Astrocyte of the cerebellum (primary cell): ENCODE measurements around the gene REL.

Source experiments
- DNase-seq: peaks from one replicate; pipeline ENCODE4 v3.0.0-alpha.2; 2011; ENCODE audit warnings: low read depth
- H3K4me3 ChIP-seq: 2 replicates; pipeline ENCODE4 v1.5.1; 2011; ENCODE audit warnings: mild to moderate bottlenecking, low read depth, low read length, moderate library complexity
- CTCF ChIP-seq: IDR thresholded peaks from 2 replicates; pipeline ENCODE4 v1.5.1; 2012; ENCODE audit warnings: low read length, low read depth, moderate library complexity, mild to moderate bottlenecking; ENCODE audit errors: missing control alignments
- in situ Hi-C: cut with HindIII; loops from 2 replicates; pipeline ENCODE4 v1.10.0; 2017; ENCODE audit warnings: low sequenced_read_pairs

REL gene

GRCh38 chr2:60838481-60838880 lies 42.9 kb upstream of the REL start:
- H3K4me3 ChIP-seq: no peak overlapping the region
- in situ Hi-C loops: no loop called here
- no peak for TF ChIP-seq CTCF
- DNase-seq: no peak

- DNase-seq: no peak
- in situ Hi-C loops: no loop called here
- TF ChIP-seq CTCF: no peak
These were observed 42.1 kb upstream of the REL start for GRCh38 chr2:60839126-60839813.

DNA sequence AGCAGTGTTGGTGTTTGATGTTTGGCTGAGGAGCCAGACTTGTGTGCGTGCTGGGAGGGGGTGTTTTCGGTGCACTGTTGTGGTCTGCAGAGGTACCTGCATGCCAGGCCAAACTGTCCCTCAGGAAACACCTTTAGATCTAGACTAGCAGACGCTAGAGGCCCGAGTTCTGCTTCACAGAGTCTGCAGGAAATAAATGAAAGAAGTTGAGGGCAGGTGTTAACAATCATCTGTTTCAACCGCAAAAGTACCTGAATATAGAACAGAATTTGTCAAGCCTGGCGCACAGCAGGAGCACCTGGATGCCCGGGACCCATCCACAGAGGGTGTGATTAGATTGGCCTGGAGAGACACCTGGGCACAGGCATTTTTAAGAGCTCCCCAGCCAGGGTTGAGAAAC lies 40.5 kb upstream of the REL start:
- no peak for TF ChIP-seq CTCF
- in situ Hi-C loops: no loop called here
- no peak for DNase-seq
- H3K4me3 ChIP-seq: no peak overlapping the region

More at GRCh38 chr2:60839126-60839813, 42.1 kb upstream of the REL start:
- no peak overlapping the region for H3K4me3 ChIP-seq

DNA sequence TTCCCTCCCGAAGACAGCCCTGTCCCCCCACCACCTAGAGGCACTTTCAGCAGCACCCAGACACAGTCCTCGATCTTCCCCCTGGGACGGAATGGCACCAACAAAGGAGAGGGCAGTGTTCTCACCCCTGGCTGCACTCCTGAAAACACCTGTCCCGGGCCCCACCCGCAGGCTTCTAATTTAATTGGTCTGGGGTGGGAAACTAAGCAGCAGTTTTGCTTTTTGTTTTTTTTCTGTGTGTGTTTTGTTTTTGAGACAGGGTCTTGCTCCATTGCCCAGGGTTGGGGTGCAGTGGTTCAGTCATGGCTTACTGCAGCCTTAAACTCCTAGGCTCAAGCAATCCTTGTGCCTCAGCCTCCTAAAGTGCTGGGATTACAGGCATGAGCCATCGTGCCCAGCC lies 38.4 kb upstream of the REL start:
- H3K4me3 ChIP-seq: no peak overlapping the region
- no peak for TF ChIP-seq CTCF
- DNase-seq: no peak
- in situ Hi-C loops: no loop called here

GRCh38 chr2:60844105-60844504 lies 37.3 kb upstream of the REL start:
- no peak for DNase-seq
- no peak for TF ChIP-seq CTCF
- no peak overlapping the region for H3K4me3 ChIP-seq
- in situ Hi-C loops: no loop called here

DNA sequence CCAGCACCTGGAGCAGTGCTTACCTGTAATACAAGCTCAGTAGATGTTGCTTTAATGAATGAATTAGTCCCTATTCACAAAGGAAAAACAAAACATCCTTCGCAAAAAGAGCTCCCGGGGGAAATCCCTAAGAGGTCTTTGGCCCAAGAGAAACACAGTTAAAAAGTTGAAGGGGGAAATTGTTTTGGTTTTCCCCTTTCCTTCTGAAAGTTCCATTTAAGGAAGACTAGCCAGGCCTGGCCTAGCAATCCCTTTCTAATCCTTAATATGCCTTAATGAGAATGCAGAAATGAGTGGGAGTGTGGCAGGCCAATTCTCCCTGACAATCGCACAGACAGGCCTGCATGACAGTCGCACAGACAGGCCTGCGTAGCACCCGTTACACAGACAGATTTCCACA lies 33.5 kb upstream of the REL start:
- no peak for DNase-seq
- no peak overlapping the region for H3K4me3 ChIP-seq
- in situ Hi-C loops: no loop called here
- TF ChIP-seq CTCF: no peak

DNA sequence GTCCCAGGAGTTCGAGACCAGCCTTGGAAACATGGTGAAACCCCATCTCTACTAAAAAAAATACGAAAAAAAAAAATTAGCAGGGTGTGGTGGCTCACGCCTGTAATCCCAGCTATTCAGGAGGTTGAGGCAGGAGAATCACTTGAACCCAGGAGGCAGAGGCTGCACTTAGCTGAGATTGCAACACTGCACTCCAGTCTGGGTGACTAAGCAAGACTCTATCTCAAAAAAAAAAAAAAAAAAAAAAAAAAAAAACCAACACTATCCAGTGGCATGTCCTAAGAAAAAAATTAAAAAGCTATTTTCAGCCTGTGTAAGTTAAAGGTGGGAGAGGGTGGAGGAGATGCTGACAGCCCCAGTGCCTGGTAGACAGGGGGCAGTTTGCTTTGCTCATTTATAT lies 32.2 kb upstream of the REL start:
- H3K4me3 ChIP-seq: no peak overlapping the region
- no peak for DNase-seq
- in situ Hi-C loops: no loop called here
- TF ChIP-seq CTCF: no peak
